ENCODE measurements around the gene ZNF638. TPM values are rescaled to one million over a fixed set of nuclear protein-coding genes. Genes with fewer than 3 reads are reported as not detected.

Gene ZNF638
- 100 to 1,000 TPM; 195 to 326 (median 252) TPM for total RNA-seq

GRCh38 chr2:71331581-71332434 is at the start of gene ZNF638:
Gene ZNF638, plus strand, starts transcription at chr2:71331782. Its CDS starts 17,173 bp downstream, at chr2:71348955.
- DNase-seq: peak; percentile 92
- TF ChIP-seq POLR2A (IDR thresholded peaks at IDR 0.05) (peak; percentile 78 to 93), CTCF (IDR thresholded peaks at IDR 0.05) (peak; percentile 72 to 88 (median 74))
- Histone ChIP-seq H3K4me3 (peak within 1 kb of the TSS; percentile 70 to 98), H3K4me1 (no peaks in the 10 kb centered on the region), H3K36me3 (no peaks in the 10 kb centered on the region), H3K9me3 (no peaks in the 10 kb centered on the region), H3K27me3 (no peaks in the 10 kb centered on the region), H3K27ac (peak within 1 kb of the TSS; percentile 93 to 95)
- intact Hi-C loops (cut with DNase I; ENCODE audit: low total_unique reads): no loop called here

- TF ChIP-seq CTCF (IDR thresholded peaks at IDR 0.05) (no peak), POLR2A (IDR thresholded peaks at IDR 0.05) (no peak)
- Histone ChIP-seq H3K9me3 (no peaks in the 10 kb centered on the region), H3K36me3 (no peaks in the 10 kb centered on the region), H3K4me3 (no peak overlapping the region), H3K27ac (no peak overlapping the region), H3K4me1 (peaks cover 0 to 6% of the 10 kb centered on the region in 2 donors), H3K27me3 (peaks cover 5 to 37% of the 10 kb centered on the region in 2 donors)
- DNase-seq: no peak
- intact Hi-C loops (cut with DNase I; ENCODE audit: low total_unique reads): no loop called here
Measured at GRCh38 chr2:71281950-71282349, 49.6 kb upstream of the ZNF638 start.

- no peak for TF ChIP-seq CTCF (IDR thresholded peaks at IDR 0.05)
- TF ChIP-seq POLR2A (IDR thresholded peaks at IDR 0.05): no peak
- Histone ChIP-seq H3K9me3 (no peaks in the 10 kb centered on the region), H3K36me3 (no peaks in the 10 kb centered on the region), H3K27me3 (peaks cover 5 to 31% of the 10 kb centered on the region in 2 donors), H3K27ac (no peak overlapping the region), H3K4me1 (peaks cover 0 to 1% of the 10 kb centered on the region in 2 donors), H3K4me3 (no peak overlapping the region)
- DNase-seq: no peak
- intact Hi-C loops (cut with DNase I; ENCODE audit: low total_unique reads): no loop called here
Measured at GRCh38 chr2:71282493-71282892, 49.1 kb upstream of the ZNF638 start.

GRCh38 chr2:71283131-71283530 is 48.5 kb upstream of the ZNF638 start:
- H3K27me3 ChIP-seq: peaks cover 5 to 25% of the 10 kb centered on the region in 2 donors
- intact Hi-C loops (cut with DNase I; ENCODE audit: low total_unique reads): no loop called here
- H3K4me1 ChIP-seq: no peaks in the 10 kb centered on the region
- DNase-seq: no peak
- H3K27ac ChIP-seq: no peak overlapping the region
- no peaks in the 10 kb centered on the region for H3K9me3 ChIP-seq
- TF ChIP-seq CTCF (IDR thresholded peaks at IDR 0.05): no peak
- no peak for TF ChIP-seq POLR2A (IDR thresholded peaks at IDR 0.05)
- no peak overlapping the region for H3K4me3 ChIP-seq
- H3K36me3 ChIP-seq: no peaks in the 10 kb centered on the region

GRCh38 chr2:71285706-71286105 is 45.9 kb upstream of the ZNF638 start:
- Histone ChIP-seq H3K4me3 (no peak overlapping the region), H3K36me3 (no peaks in the 10 kb centered on the region), H3K9me3 (no peaks in the 10 kb centered on the region), H3K27me3 (no peaks in the 10 kb centered on the region), H3K27ac (no peak overlapping the region), H3K4me1 (no peaks in the 10 kb centered on the region)
- no peak for DNase-seq
- TF ChIP-seq POLR2A (IDR thresholded peaks at IDR 0.05) (no peak), CTCF (IDR thresholded peaks at IDR 0.05) (no peak)
- intact Hi-C loops (cut with DNase I; ENCODE audit: low total_unique reads): no loop called here
